ENCODE results near the gene DEXI.
A peak's percentile ranks its signal among the peaks of the same experiment; 100 is the strongest.
"Not testable (repeated sequence)": the region's sequence is repeated elsewhere in the genome, so short reads cannot be mapped to it uniquely, and the experiment has no call there.

Gene DEXI

DNA sequence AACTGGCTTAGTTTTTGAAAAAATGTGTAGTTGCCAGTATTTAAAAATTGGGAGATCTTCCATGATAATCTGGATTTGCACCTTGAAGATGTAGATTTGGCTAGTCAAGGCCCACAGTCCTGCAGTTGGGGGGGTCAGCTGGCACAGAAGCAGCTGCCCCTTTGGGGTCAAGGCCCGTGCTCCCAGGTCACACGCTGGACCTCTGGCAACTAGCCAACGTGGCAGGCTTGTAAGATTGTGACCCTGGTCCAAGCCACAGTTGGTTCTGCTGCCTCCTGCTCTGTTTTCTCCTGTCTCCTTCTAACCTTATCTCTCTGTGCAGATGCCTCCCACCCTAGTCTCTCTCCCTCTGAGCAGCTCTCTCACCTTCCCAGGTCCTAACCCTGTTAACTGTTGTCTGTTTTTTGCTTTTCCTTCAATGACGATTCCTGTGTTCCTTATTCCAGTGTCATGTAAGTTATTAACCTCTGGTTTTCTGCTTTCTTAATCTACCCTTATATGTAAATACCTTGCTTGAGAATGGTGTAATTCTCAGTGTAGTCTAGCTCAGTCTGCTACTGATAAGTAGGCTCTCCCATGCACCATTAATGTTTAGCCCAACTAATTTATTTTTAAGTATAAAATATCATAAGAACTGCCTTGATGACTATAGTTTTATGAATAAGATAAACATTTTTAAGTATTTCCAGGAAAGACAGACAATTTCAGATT lies 30.0 kb upstream of the DEXI start:
- no peak for DNase-seq
- in situ Hi-C loops (cut with HindIII; ENCODE audit: low pct_ligation_motif_present, low pct_unique_long_range_greater_than_20kb, low sequenced_read_pairs), result no loop called here

DNA sequence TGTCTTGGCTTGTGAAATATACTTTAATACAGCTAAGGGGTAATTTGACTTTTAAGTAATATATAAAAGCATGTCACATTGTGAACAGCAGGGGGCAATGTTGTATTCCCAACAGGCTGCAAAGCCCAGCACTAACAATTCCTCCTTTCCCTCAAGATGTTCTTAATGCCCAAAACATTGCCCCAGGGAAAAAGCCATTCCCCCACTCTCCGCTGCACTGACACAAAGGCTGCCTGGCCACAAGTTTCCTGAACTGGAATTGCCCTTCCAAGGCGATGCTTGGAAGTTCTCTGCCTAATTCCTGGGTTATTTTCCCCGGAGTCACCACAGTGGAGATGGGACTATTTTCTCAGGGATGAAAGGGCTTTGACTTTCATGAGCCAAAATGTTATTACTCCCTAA lies 29.3 kb upstream of the DEXI start:
- DNase-seq, result peak; percentile 67
- in situ Hi-C loops (cut with HindIII; ENCODE audit: low pct_ligation_motif_present, low pct_unique_long_range_greater_than_20kb, low sequenced_read_pairs), result no loop called here

- DNase-seq, result no peak
- in situ Hi-C loops (cut with HindIII; ENCODE audit: low pct_ligation_motif_present, low pct_unique_long_range_greater_than_20kb, low sequenced_read_pairs), result no loop called here
Observed at GRCh38 chr16:10970065-10970464, 27.8 kb upstream of the DEXI start.

DNA sequence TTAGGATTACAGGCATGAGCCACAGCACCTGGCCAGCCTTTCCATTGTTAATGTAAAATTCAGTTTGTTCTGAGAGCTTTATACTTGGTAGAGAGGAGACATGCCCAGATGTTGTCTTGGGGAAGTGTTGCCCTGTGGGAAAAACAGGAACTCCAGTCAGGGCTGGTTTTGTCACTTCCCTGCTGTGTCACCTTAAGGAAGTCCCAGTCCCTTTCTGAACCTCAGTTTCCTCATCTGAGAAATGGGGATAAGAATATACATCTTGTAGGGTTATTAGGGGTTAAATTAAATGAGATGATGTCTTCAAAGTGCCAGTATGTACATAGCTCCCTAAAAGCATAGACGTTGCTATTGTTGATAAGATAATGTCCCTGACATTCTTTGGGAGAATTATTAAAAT lies 27.3 kb upstream of the DEXI start:
- in situ Hi-C loops (cut with HindIII; ENCODE audit: low pct_ligation_motif_present, low pct_unique_long_range_greater_than_20kb, low sequenced_read_pairs), result no loop called here
- DNase-seq, result no peak

GRCh38 chr16:10968498-10968897 lies 26.2 kb upstream of the DEXI start:
- in situ Hi-C loops (cut with HindIII; ENCODE audit: low pct_ligation_motif_present, low pct_unique_long_range_greater_than_20kb, low sequenced_read_pairs), result no loop called here

DNA sequence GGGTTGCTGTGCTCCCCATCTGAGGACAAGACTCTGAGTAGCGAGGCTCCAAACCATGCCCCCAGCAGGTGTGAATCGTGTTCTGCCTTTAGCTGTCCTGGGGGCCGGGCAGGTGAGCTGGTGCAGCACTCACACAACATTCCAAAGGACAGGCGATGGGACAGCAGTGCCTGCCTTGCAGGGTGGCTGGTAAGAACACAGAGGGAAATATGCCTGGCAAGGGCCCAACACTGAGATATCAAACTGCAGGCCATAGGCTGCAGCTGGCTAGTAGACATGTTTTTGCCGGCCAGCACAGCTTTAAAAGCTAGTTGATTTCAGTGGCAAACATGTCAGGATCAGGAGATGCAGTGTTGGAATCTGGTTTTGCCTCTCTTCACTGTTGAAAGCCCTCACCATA lies 25.7 kb upstream of the DEXI start:
- DNase-seq, result no peak
- in situ Hi-C loops (cut with HindIII; ENCODE audit: low pct_ligation_motif_present, low pct_unique_long_range_greater_than_20kb, low sequenced_read_pairs), result no loop called here

More at GRCh38 chr16:10968498-10968897, 26.2 kb upstream of the DEXI start:
- DNase-seq, result no peak

GRCh38 chr16:10966559-10966958 lies 24.3 kb upstream of the DEXI start:
- in situ Hi-C loops (cut with HindIII; ENCODE audit: low pct_ligation_motif_present, low pct_unique_long_range_greater_than_20kb, low sequenced_read_pairs); DNase-seq: not testable (repeated sequence)

DNA sequence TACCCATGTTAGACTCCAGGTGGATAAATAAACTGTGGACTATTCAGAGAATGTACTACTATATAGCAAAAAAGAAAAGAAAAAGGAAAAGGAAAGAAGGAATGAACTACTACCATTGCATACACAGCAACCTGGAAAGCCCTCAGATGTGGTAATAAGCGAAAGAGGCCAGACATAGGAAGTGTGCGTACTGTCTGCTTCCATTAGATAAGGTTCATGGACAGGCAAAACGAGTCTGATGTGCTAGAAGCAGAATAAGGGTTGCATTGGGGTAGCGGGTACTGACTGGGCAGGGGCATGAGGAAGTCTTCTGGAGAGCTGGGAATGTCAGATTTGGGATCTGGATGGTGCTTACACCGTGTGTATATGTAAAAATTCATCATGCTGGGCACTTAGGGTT lies 23.9 kb upstream of the DEXI start:
- in situ Hi-C loops (cut with HindIII; ENCODE audit: low pct_ligation_motif_present, low pct_unique_long_range_greater_than_20kb, low sequenced_read_pairs), result no loop called here

DNA sequence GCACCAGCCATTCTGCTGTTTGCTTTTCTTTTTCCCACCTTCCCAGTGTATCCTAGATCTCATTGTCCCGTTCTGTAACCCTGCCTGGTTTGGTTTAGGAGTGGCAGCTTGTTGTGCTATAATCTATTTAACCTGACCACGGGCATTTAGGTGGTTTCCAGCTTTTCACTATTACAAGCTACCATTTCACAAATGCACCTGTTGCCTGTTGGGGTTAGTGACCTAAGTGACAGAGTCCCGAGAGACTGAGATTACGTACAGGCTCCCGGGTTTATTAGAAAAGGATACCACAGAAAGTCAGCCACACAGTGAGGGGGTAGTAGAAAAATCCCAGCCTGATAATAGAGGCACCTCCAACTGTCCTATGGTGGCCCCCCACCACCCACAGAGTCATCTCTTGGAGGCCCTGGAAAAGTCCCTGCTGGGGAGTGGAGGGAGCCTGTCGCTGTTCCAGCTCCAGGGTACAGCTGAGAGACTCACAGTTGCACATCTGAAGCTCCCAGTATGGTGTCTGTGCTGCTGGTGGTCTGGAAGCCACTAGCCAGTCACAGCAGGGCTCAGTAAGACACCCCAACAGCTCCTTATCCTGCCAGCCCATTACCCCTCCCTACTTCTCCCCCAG lies 23.3 kb upstream of the DEXI start:
- in situ Hi-C loops (cut with HindIII; ENCODE audit: low pct_ligation_motif_present, low pct_unique_long_range_greater_than_20kb, low sequenced_read_pairs), result no loop called here
- DNase-seq, result no peak

More for the DNA sequence above, 23.9 kb upstream of the DEXI start:
- DNase-seq, result no peak

GRCh38 chr16:10964891-10965326 lies 22.6 kb upstream of the DEXI start:
- DNase-seq, result no peak
- in situ Hi-C loops (cut with HindIII; ENCODE audit: low pct_ligation_motif_present, low pct_unique_long_range_greater_than_20kb, low sequenced_read_pairs), result no loop called here

DNA sequence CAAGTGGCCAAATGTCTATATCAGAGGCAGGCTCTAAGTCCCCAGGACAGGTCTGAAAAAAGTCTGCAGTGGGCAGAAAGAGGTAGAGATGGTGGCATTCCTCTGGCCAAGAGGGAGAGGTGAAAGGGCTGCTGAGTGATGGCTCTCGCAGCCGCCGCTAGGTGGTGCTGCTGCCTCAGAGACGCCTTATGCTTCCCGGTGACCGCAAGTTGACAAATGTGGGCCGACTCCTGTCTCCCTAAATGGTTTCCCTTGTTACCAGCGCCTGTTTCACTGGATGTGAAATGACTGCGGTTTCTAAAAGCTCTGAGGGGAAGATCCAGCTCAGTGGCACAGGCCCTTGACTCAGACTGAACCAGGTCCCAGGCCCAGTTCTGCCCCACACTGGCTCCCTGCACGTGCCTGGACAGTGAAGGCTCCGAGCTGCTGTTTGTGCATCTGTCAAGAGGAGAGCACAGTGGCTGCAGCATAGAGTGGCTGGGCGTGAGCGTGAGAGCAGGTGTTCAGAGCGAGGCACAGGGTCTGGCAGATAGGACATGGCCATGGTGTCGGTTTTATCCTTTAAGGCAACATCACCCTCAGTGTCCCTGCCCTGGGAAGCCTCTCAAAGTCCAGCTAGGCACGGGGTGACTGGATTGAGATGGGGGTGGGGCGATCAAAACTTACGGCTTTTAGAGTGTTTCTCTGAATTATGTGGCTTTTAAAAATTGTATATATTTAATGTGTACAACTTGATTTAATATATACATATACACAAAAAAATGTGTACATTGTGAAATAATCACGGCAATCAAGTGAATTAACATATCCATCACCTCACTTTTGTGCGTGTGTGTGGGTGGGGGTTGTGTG lies 22.0 kb upstream of the DEXI start:
- peak; percentile 72 for DNase-seq
- in situ Hi-C loops (cut with HindIII; ENCODE audit: low pct_ligation_motif_present, low pct_unique_long_range_greater_than_20kb, low sequenced_read_pairs), result no loop called here

DNA sequence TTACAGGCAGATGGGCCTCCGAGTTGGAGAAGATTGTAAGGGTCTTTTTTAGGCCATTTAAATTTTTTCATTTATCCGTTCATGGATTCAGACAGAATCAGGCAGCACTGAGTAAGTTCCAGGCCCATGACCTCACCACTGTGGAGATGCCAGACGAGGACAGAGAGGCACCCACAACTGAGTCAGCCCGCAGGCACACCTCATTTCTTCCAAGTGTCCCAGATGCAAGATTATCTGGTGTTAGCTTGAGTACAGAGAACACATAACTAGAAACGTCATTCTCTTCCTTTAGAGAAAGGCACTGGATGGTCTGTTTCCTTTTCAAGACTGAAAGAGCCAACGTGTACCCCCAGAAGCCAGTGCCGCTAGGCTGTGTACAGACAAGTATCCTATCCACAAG lies 19.0 kb upstream of the DEXI start:
- peak; percentile 59 for DNase-seq
- in situ Hi-C loops (cut with HindIII; ENCODE audit: low pct_ligation_motif_present, low pct_unique_long_range_greater_than_20kb, low sequenced_read_pairs), result no loop called here

DNA sequence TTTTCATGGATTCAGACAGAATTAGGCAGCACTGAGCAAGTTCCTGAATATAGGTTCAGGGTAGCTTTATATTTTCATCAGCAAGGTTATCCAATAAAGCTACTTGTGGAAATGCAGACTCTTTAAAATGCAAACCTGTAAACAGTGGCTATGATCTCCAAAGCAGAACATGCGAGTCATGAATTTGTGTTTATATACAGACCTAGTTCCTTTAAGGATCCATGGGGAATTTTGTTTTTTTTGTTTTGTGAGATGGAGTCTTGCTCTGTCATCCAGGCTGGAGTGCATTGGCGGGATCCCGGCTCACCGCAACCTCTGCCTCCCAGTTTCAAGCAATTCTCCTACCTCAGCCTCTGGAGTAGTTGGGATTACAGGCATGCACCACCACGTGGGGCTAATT lies 16.9 kb upstream of the DEXI start:
- in situ Hi-C loops (cut with HindIII; ENCODE audit: low pct_ligation_motif_present, low pct_unique_long_range_greater_than_20kb, low sequenced_read_pairs), result no loop called here
- no peak for DNase-seq

GRCh38 chr16:10957771-10958482 lies 15.7 kb upstream of the DEXI start:
- in situ Hi-C loops (cut with HindIII; ENCODE audit: low pct_ligation_motif_present, low pct_unique_long_range_greater_than_20kb, low sequenced_read_pairs), result no loop called here

DNA sequence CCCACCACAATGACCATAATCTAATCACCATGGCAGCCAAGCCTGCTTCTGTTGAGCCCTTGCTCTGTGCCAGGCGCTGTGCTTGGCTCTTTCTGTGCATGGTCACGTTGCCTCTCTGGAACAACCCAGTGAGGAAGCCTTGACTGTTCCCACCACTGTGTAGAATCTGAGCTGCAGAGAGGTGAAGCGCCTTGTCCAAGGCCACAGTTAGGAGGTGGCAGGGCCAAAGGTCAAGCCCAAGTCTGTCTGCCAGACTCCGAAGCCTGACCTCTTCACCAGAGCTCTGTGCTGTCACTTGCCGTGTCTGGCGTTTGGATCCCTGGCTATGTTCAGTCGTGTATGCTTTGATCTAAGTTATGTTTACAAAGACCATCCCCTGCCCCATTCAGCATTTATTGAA lies 12.6 kb upstream of the DEXI start:
- in situ Hi-C loops (cut with HindIII; ENCODE audit: low pct_ligation_motif_present, low pct_unique_long_range_greater_than_20kb, low sequenced_read_pairs), result no loop called here
- DNase-seq, result no peak

More at GRCh38 chr16:10957771-10958482, 15.7 kb upstream of the DEXI start:
- no peak for DNase-seq

DNA sequence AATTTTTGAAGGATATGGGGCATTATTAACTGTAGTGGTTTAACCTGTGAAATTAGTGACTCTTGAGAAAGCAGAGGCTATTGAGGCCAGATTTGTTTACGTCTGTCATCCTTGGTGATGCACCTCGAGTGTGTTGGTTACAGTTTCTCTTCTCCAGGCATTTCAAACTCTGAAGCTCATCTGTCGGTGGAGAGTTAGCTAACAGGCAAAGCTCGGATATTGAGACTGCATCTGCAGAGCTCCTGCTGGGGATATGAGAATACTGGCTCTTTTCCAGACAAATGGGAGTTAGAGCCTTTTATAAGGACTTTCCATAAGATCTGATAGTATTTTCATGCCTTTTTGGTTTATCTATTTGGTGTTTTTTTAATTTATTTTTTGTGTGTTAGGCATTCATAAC lies 8.8 kb upstream of the DEXI start:
- in situ Hi-C loops (cut with HindIII; ENCODE audit: low pct_ligation_motif_present, low pct_unique_long_range_greater_than_20kb, low sequenced_read_pairs), result no loop called here
- no peak for DNase-seq

DNA sequence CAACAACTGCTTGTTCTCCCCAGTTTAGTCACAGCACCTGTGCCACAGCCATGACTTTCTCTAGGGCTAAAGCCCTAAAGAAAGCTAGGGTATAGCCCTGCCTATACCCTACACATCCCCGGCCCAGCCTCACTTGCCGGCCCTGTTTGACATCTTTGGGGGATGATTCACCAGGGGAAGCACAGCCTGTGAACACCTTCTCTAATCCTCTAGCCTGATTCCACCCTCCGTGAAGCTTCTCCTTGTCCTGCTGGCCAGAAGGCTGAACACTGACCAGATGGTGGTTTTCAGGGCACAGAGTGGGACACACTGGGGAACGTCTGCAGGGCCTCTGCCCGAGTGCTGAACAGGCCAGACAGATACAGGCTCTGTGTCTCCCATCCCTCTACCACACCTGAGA lies 8.1 kb upstream of the DEXI start:
- peak; percentile 28 for DNase-seq
- in situ Hi-C loops (cut with HindIII; ENCODE audit: low pct_ligation_motif_present, low pct_unique_long_range_greater_than_20kb, low sequenced_read_pairs), result no loop called here

DNA sequence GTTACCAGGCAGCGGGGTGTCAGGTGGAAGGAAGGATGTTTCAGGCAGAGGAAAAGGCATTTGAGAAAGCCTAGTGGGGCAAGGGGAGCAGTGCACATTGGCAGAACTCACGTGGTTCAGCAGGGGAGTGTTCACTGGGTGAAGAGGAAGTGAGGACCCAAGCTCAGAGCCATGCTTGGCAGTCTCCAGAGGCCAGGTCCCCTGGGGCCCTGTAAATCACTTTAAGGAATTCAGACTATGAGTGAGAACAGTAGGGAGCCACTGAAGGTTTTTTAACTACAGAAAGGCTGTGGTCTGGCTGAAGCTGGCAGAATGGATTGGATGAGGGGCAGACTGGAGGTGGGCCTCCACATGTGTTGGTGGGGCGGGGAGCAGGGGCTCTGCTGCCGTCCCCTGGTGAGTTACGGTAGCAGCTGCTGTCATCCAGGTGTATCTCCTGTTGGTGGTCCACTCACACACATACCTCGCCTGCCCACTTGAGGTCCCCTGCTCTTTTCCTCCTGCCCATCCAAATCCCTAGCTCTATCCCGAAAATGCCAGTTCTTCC lies 7.2 kb upstream of the DEXI start:
- DNase-seq, result peak; percentile 85
- in situ Hi-C loops (cut with HindIII; ENCODE audit: low pct_ligation_motif_present, low pct_unique_long_range_greater_than_20kb, low sequenced_read_pairs), result loop anchor here (25.0 kb wide), 1 partner anchor 212 kb away; the partner anchor contains the start of gene NUBP1

Measured in ACHN (cell line).